DND-41 (cell line): ENCODE data around the gene CLSTN2.

ENCODE experiments used
- CTCF ChIP-seq: IDR thresholded peaks from 2 replicates; pipeline ENCODE4 v1.5.1; 2012; ENCODE audit warnings: borderline replicate concordance, low read length, moderate library complexity, mild to moderate bottlenecking; ENCODE audit not compliant: poor library complexity, severe bottlenecking; ENCODE audit errors: extremely low read depth
- EZH2 ChIP-seq: IDR thresholded peaks from 3 replicates; pipeline ENCODE4 v1.6.1; 2012; ENCODE audit warnings: borderline replicate concordance, low read depth, mild to moderate bottlenecking, moderate library complexity, low read length, inconsistent platforms; ENCODE audit not compliant: severe bottlenecking

- TF ChIP-seq CTCF, result no peak
- no peak for TF ChIP-seq EZH2
These were observed 498.4 kb downstream of the CLSTN2 start for GRCh38 chr3:140433431-140433830.
